Pons (tissue), 1 donor: ENCODE data around the gene FPR1.
"Not testable (repeated sequence)": the region's sequence is repeated elsewhere in the genome, so short reads cannot be mapped to it uniquely, and the experiment has no call there.

Experiments used
- DNase-seq: peaks from one replicate; pipeline ENCODE4 v3.0.0-alpha.2; 2016; ENCODE audit warnings: low spot score

FPR1 gene

DNA sequence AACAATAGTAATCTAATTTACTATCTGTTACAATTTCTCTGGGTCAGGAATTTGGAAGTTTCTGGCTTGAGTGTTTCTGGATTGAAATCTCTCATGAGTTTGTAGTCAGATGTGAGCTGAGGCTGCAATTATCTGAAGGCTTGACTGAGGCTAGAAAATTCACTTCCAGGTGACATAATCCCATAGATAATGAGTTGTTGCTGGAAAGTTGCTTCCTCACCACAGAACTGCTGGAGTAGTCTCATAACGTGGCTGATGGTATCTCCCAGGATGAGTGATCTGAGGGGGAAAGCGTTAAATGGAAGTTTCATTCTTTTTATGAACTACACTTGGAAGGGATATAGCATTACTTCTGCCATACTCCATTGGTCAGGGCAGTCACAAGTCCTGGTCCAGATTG is 28.0 kb upstream of the FPR1 start:
- DNase-seq, result no peak

DNA sequence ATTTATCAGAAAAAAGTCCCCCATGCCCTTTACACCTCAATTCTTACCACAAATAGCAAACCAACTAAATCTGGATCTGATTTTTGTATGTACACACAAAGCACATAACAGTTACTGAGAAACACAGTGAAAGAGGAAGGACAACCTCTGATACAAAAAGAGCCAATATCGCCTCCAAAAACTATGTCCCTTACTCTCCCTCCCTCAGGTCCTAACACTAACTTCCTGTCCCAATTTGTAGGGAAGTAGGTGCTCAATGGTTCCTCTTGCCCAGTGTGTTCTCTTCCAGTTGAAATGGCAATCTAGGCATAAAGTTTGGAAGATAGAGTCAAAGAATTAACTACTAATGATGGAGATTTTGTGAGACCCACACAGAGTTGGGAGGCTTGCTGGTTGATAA is 27.5 kb upstream of the FPR1 start:
- DNase-seq, result no peak

DNA sequence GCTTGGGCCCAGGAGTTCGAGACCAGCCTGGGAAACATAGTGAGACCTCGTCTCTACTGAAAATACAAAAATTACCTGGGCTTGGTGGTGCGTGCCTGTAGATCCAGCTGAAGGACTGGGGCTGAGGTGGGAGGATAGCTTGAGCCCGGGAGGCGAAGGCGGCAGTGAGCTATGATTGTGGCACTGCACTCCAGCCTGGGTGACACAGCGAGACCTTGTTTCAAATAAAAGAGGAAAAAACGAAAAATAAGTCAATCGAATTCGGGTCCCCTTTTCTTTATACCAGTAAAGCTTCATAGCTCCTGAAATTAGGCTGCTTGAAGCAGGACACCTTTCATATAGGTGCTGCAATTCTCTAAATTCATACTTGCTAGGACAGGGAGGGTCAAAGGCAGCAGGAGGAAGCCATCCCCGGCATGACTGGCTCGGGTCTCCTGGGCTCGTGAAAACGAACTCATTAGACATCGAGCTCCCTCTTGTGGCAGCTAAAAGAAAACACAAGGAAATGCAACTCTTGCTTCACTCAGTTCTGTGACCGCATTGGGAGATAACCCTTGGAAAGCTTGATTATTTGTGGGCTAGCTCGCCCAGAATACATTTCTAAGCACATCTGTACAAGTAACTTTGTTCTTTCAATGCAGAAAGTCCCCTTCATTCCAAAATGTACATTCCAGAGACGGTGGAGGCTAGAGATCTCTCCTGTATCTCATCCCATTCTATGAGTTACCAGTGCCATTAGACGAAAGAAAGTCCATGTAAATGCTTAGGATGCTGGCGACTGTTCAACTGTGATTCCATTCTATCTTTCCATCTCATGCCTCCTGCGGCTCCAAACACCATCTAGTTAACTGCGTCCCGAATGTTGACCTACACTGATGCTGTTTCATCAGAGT is 26.1 kb upstream of the FPR1 start:
- peak; percentile 96 for DNase-seq

DNA sequence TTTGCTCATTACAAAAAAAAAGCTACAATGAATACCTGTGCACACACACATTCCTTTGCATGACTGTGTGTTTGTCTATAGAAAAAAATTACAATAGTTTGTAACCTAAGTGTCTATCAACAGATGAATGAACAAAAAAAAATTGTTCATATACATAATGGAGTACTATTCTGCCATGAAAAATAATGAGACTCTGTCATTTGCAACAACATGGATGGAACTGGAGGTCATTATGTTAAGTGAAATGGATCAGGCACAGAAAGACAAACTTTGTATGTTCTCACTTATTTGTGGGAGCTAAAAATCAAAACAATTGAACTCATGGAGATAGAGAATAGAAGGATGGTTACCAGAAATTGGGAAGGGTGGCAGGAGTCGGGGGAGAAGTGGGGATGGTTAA is 24.9 kb upstream of the FPR1 start:
- not testable (repeated sequence) for DNase-seq

DNA sequence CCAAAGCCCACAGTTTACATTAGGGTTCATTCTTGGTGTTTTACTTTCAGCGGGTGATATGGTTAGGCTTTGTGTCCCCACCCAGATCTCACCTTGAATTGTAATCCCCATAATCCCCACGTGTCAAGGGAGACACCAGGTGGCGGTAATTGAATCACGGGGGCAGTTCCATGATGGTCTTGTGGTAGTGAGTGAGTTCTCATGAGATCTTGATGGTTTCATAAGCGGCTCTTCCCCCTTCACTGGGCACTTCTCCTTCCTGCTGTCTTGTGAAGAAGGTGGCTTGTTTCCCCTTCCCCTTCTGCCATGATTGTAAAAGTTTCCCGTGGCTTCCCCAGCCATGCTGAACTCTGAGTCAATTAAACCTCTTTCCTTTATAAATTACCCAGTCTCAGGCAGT is 21.3 kb upstream of the FPR1 start:
- DNase-seq, result no peak

DNA sequence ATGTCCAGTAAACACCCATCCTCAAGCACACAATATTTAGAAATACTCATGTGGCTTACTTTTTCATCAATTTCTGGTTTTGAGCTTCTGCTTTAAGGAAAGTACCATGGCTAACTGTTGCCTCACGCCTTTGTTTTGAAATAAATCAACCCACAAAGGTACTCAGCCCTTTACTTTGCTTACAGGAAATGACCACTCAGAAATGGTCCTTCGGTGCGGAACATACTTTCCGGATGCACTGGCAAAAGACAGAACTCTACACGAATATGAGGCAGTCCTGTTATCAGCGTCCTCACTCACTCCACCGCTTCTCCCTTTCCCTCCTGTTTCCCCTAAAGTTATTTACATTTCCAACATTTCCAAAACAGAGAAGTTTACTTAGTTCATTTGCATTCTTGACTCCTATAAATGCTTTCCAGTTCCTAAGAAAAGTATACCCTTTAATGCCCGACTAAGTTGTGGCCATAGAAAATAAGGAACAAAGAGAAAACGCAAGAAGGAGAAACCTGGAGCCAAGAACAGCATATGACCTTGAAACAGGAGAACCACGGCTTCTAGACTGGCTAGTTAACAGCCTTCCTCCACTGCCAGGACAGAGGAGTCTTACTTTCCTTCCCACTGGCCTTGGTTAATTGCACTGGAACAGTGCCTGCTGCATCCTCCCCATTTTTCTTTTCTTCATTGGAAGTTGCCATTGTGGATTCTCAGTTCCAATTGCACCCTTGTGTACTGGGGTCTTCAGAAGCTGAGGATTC is 19.9 kb upstream of the FPR1 start:
- DNase-seq, result peak; percentile 27

DNA sequence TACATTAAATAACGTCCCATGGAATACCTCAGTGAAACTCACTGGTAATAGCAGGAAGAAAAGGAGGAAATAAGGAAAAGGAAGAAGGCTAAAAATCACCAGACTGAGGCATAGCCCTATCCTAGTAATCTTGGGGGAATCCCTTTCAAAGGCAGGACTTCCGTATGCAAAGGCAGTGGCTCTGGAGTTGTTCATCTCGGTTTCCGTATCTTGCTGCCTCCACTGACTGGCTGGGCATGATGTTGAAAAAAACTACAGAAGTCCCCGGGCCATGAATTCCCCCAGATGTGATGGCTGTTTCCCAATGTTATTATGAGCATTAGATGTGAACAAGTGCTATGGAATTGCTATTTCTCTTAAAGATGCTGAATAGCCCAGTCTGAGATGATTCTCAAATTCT is 14.8 kb upstream of the FPR1 start:
- DNase-seq, result no peak

DNA sequence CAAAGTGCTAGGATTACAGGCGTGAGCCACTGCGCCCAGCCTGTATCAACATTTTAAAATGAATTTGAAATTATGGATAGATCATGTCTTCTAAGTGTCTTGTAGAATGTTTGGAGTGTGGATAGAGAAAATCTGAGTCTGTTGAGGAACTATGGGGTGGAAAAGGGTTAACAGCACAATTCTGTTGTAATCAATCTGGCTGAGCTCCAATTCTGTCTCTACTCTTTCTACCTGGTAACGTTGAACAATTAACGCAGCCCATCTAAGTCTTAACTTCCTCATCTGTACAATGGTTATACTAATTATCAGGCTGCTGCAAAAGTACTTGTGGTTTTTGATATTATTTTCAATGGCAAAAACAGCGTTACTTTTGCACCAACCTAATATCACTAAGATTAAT is 13.4 kb upstream of the FPR1 start:
- no peak for DNase-seq

DNA sequence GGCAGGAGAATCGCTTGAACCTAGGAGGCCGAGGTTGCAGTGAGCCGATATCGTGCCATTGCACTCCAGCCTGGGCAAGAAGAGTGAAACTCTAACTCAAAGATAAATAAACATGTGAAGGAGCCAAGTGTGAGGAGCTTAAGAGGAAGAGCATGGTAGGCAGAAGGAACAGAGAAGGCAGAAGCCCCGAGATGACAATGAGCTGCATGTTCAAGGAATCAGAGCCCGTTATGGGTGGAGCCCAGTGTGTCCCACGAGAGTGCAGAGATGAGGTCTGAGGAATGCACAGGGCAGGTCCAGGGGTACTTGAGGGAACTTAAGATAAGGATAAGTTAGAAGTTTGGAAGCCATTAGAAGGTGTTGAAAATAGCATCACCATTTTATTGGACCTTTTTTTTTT is 10.0 kb upstream of the FPR1 start:
- DNase-seq, result no peak

DNA sequence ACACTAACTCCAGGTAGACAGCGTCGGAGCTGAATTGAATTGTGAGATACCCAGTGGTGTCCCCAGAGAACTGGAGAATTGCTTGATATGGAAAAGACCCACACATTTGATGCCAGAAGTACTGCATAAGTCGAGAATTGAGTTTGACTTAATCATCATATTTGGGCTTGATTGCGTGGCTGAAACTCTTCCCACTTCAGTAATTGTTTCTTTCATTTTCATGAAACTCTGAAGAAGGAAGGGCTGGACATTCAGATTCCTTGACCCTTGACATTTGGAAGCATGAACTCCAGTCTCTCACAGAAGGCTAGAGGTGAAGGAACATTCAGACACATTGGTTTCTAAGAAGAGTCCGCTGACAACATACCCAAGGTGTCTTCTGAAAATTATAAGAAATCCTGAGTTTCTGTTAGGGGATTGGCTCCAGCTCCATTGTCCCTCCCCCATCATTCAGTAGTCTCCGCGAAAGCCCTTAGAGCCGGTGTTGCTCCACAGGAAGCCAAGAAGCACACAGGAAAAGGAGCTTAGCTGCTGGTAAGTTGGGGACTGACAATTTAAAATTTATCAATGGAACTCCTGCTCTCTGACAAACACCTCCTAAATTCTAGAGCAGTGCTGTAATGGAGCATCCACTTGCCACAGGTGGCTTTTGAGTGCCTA is 9.1 kb upstream of the FPR1 start, which contains the start of gene FPR2:
Gene FPR2 (plus strand): TSS at position 484 of the 660 bp plus-strand sequence. CDS start 7,479 bp downstream, outside the sequence.
- no peak for DNase-seq

DNA sequence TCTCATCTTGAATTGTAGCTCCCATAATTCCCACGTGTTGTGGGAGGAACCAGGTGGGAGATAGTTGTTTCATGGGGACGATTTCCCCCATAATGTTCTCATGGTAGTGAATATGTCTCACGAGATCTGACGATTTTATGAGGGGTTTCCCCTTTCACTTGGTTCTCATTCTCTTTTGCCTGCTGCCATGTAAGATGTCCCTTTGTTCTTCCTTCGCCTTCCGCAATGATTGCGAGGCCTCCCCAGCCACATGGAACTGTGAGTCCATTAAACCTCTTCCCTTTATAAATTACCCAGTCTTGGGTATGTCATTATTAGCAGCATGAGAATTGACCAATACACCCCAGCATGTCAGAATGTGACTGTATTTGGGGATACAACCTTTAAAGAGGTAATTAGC is 3.9 kb upstream of the FPR1 start:
- DNase-seq, result no peak

DNA sequence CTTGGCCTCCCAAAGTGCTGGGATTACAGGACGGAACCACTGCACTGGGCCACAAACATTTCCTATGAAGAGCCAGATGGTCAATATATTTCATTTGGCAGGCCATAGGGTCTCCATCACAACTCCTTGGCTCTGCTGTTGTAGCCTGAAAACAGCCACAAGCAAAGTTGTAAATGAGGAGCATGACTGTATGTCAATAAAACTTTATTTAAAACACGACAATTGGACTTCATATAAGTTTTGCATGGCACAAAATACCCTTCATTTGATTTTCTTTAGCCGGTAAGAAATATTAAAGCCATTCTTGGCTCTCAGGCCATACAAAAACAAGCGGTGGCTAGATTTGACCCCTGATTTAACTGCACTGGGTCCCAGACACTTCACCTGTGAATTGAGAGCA is 3.1 kb upstream of the FPR1 start:
- no peak for DNase-seq

DNA sequence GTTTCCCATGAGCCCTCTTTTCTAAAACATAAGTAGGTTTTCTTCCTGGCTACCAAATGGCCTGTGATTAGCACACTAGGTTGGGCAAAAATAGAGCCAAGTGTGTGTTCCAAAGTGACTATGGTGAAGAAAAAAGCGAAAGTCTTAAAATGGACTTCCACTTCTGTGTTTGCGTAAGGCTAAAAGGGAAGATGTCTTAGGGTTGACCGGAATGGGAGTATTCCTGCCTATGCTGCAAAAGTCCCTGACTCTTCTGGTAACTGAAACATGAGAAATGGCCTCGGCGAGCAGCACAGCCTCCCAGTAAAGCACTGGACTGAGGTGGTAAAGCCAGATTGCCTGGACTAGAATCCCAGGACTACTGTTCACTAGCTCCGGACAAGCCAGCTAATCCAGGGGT is 2.4 kb upstream of the FPR1 start:
- peak; percentile 81 for DNase-seq

DNA sequence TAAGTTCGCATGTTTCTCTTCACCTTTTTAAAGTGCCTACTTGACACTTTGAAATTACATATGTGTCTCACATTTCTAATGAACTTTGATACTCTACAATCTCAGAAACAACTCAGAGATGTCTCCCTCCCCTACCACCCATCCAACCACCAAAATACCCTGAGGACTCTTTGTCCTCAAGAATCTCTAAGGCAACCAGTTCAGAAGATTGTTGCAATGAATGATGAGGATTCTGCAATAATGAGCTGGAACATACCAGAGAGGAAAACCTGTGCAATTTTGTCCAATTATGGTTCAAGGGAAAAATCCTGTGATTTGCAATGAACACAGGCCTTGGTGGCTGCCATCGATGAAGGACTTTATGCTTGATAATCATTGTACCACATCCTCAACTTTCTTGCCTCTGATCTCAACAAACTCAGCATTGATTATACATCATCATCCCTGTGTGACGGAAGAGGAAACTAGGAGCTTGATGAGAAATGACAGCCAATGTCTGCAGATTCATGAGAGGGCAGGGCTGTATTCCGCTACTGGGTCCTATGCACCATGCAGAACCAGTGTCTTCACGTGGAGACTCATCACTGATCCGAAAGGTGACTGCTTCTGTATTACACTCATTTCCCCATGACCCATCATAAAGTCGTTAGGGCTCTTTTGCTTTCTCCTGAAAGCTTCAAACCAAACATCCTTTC is 1.1 kb downstream of the FPR1 start:
- DNase-seq, result no peak

DNA sequence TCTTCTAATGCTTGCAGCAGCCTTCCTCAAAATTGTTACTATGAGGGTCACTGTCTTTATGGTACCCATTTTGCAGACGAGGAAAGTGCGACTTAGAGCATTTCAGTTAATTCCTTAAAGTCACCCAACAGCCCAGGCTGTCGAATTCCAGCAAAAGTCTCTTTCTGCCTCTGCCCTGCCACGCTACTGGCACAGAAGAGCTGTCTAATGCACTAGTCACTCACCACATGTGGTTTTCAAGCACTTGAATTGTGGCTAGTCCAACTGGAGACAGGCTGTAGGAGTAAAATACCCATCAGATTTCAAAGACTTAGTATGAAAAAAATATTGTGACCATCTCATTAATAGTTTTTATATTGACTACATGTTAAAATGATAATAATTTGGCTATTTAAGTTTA is 1.7 kb downstream of the FPR1 start:
- DNase-seq, result no peak

DNA sequence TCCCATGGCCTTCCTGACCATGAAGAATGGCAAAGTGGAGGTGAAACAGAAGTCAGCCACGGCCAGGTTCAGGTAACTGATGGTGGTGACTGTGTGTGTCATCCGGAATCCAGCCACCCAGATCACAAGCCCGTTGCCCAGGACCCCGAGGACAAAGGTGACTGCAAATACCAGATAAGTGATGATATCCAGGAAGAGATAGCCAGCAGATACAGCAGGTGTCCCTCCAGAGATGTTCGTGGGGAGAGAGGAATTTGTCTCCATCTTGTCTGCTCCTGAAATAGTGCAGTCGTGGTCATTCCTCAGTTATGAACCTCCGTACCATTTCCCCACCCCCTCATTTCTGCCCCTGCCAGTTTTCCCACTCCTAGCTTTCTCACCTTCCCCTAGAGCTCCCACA is 4.9 kb downstream of the FPR1 start:
- no peak for DNase-seq

DNA sequence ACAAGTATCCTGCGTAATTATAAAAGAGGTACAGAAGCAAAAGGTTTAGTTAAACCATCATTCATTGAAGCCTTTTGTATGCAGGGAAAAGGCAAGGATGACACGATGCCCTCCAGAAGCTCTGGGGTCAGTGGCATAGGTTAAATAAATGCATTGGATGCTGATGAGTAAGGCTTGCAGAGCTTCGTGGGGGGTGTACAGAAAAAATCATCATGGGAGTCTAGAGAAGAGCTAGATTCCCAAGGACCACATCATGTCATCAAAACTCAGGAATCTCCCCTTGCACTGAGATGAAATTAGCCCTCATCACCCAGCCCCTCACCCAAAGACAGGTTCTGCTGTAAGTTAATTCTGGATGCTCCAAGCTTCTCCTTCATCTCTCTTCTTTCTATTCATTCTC is 8.3 kb downstream of the FPR1 start:
- DNase-seq, result no peak

DNA sequence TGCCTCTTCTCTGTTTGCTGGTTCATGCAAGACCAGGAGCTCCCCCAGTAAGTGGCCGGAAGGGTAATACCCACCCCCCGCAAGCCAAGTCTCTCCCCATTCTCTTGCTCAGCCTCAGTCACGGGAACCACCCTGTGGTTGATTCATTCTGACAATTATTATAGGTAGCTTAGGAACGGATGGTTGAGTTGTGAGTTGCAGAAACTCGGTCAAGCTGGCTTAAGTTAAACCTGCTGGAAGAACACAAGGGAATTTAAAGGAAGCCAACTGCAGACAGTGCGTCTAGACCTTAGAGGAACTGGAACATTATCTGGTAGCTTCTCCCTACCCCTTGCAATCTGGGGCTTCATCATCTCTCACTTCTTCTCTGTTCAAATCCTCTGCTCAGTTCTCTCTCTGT is 8.9 kb downstream of the FPR1 start:
- peak; percentile 28 for DNase-seq

DNA sequence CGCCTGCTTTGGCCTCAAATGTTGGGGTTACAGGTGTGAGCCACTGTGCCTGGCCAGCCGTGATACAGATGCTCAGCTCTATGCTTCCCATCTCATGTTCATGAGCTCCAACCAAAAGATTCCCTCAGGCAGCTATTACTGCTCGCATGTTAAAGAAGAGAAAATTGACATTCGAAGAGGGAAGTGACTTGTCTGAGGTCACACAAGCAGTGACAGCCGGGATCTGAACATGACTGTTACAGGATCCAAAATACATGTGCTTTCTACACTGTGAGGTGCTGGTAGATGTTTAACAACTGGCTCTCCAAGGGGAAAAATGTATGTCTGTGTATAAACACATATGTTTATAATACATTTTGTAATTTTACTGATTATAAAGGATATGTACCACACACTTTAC is 11.3 kb downstream of the FPR1 start:
- DNase-seq, result no peak

DNA sequence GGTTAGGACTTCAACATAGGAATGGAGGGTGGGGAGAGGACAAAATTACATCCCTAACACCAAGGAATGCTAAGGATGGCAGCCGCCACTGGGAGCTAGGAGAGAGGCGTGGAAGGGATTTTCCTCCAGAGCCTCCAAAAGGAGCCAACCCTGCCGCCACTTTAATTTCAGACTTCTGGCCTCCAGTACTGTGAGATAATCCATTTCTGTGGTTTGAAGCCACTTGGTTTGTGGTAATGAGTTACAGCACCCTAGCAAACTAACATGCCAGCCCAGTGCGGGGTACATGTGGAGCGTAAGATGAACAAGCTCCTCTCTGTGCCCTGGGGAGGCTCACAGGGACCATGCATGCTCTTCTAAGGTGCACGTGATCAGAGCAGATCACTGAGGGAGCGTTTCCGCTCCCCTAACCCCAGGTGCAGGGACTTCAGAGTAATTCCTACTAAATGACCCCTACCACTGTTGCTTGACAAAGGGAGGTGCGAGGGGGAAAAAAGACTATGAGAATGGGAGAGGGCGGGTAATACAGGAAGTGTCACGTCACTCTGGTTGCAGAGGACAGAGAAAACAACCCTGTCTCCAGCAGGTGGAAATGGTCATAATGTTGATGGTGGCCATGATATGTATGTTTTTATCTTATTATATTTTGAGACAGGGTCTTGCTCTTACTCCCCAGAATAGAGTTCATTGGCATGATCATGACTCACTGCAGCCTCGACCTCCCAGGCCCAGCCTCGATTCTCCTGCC is 12.0 kb downstream of the FPR1 start:
- DNase-seq, result no peak

DNA sequence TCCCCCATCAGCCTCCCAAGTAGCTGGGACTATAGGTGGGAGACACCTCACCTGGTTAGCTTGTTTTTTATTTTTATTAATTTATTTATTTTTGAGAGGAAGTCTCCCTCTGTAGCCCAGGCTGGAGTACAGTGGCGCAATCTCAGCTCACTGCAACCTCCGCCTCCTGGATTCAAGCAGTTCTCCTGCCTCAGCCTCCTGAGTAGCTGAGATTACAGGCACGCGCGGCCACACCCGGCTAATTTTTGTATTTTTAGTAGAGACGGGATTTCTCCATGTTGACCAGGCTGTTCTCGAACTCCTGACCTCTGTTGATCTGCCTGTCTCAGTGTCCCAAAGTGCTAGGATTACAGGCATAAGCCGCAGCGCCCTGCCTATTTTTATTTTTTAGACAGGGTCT is 13.2 kb downstream of the FPR1 start:
- not testable (repeated sequence) for DNase-seq
